NK-92 treated with Interleukin-12 subunit alpha and Interleukin-12 subunit beta, amount 100 ng/mL, for 24 hours (cell line): ENCODE measurements around the gene ADIPOR2.
A peak's percentile ranks its signal among the peaks of the same experiment; 100 is the strongest.

Experiments
- DNase-seq: peaks from one replicate; lab custom pipeline; 2025; lab: John Stamatoyannopoulos, UW

The ADIPOR2 gene, protein sequence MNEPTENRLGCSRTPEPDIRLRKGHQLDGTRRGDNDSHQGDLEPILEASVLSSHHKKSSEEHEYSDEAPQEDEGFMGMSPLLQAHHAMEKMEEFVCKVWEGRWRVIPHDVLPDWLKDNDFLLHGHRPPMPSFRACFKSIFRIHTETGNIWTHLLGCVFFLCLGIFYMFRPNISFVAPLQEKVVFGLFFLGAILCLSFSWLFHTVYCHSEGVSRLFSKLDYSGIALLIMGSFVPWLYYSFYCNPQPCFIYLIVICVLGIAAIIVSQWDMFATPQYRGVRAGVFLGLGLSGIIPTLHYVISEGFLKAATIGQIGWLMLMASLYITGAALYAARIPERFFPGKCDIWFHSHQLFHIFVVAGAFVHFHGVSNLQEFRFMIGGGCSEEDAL

DNA sequence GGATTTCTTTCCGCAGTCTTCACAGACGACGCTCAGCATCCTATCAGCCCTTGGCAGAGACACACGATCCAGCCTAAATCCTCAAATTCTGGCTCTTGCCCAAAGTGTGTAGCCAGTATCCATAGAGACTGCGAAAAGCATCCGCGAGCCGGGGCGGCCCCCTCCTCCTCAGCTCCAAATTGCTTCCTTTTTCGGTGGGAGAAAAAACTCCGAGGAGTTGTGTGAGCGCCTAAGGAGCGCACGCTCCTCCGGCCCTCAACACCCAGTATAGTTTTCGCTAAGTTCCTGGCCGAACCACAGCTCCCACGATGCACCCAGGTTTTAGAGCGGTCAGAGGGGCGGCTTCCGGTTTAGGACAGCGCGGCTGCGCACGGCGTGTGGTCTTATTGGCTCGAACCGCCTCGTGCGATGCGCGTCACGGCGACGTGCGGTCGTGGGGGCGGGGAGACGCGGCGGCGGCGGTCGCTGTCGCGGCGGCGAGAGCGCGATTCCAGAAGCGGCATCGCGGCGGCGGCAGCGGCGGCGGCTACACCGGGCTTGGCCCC lies at the start of gene ADIPOR2:
TSS of gene ADIPOR2 (plus strand) at position 493 of the 545 bp plus-strand sequence. CDS start 63,274 bp downstream, outside the sequence.
- DNase-seq = peak; percentile 73

DNA sequence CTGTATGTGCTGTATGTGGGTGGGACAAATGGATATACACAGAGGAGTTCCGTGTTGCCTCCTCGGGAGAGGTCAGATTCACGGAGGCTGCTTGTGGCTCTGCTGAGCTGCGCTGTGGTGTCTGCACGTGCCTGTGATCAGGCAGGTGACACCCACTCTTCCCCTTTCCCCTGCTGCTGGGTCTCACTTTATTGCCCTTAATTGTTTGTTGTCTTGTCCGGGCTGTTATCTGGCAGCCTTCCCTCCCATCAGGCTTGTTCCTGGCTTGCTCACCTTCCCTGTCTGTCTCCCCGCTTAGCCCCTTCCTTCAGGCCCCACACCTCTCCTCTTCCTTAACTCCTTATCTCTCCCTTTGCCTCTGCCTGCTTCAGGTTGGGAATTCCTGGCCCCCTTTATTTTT lies 48.4 kb upstream of the ADIPOR2 start:
- no peak for DNase-seq

DNA sequence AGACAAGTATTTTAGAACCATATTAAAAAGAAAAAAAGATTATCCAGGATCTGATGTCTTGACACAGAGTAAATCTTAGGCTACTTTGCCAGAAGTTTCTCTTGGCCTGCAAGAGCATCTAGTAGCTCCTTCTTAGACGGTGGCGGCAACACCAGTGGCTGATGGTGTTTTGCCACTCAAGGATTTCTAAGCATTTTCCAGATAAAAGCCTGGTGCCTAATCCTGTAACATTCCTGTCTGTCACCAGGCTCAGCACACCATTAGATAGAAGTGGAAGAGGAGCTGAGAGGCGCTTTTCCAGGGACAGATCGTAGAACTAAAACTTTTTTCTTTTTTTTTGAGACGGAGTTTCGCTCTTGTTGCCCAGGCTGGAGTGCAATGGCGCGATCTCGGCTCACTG lies 47.8 kb upstream of the ADIPOR2 start:
- DNase-seq = no peak

DNA sequence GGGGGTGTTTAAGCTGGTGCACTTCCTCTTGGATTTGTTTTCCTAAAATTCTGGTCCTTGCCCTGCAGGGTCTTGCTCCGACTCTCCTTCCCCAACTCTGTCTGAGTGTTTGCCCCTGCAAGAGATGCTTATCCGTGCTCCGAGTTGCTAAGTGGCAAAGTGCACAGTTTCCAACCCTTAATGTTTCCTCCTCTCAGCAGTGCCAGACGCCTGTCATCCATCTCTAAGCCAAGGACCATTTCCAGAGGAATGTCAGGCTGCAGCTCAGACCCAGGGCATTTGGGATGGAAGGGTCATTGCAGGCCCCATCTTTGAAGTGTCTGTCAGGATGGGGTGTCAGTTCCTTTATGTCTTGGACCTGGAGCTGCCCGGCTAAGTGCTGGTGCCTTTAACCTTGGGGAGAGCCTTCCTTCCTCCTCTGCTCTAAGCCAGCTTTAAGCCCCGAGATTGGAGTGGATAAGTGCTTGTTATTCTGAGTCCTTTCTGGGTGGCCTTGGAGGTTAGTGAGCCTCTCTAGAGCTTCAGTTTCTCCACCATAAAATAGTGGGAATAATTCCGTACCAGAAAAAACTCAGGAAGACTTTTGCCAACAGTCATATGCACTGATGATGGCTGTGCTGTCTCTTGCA lies 46.9 kb upstream of the ADIPOR2 start:
- no peak for DNase-seq

DNA sequence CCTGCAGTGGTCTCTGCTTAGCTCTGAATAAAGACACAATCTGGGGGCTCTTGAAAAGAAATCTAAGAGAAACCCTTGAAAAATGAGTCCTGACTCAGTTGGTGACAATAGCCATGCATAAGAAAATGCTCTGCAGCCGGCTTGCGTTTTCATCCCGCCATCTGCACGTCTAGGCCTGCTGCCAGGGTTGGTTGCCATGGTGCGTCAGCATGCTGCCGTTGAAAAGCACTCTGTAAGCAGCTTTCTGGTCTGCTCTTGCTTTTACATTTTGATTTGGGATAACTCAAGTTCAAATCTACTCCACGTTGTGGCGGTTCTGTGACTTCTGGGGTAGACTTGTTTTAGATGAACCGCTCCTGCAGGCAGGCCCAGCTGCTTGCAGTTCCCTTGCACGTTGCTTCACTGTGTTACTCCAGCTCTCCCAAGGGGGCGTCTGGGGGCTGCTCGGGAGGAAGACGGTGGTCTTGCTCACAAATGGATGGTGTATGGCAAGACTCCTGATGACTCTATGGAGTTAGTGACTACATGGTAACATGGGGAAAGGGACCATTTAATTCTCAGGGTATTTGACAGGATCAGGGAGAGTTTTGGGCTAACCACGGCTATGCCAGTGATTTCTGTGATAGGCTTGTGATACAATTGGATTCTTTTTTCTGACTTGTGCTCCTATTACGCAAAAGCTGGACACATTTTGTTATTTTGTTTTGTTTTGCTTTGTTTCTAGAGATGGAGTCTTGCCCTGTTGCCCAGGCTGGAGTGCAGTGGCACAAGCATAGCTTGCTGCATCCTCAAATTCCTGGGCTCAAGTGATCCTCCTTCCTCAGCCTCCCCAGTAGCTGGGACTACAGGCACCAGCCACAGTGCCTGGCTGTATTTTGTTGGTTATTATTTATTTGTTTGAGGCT lies 46.1 kb upstream of the ADIPOR2 start:
- DNase-seq = no peak

DNA sequence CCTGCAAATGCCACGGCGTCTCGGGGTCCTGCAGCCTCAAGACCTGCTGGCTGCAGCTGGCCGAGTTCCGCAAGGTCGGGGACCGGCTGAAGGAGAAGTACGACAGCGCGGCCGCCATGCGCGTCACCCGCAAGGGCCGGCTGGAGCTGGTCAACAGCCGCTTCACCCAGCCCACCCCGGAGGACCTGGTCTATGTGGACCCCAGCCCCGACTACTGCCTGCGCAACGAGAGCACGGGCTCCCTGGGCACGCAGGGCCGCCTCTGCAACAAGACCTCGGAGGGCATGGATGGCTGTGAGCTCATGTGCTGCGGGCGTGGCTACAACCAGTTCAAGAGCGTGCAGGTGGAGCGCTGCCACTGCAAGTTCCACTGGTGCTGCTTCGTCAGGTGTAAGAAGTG lies 45.1 kb upstream of the ADIPOR2 start:
- DNase-seq = no peak

DNA sequence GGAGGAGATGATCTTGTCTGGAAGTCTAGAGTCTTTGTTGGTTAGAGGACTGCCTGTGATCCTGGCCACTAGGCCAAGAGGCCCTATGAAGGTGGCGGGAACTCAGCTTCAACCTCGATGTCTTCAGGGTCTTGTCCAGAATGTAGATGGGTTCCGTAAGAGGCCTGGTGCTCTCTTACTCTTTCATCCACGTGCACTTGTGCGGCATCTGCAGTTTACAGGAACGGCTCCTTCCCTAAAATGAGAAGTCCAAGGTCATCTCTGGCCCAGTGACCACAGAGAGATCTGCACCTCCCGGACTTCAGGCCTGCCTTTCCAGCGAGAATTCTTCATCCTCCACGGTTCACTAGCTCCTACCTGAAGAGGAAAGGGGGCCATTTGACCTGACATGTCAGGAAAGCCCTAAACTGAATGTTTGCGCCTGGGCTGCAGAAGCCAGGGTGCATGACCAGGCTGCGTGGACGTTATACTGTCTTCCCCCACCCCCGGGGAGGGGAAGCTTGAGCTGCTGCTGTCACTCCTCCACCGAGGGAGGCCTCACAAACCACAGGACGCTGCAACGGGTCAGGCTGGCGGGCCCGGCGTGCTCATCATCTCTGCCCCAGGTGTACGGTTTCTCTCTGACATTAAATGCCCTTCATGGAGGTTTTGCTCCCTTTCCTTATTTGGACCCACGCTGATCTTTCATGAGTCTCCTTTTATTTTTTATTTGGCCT lies 44.1 kb upstream of the ADIPOR2 start:
- DNase-seq = no peak

DNA sequence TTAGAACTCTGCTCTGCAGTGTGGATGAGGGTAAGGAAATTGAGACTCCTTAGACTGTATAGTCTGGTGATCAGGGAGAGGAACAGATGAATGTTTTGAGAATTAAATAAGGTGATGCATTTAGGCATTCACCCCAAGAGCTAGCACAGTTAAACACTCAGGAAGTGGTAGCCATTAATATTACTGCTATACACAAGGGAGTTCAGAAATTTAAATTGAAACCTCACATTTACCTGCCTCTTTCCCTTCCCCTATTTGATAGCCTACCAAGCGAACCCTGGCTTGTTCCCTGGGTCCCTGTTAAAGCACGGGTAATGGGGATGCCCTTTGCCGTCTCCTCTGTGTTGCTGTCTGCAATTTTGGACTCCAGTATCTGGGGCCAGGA lies 43.6 kb upstream of the ADIPOR2 start:
- DNase-seq = no peak

DNA sequence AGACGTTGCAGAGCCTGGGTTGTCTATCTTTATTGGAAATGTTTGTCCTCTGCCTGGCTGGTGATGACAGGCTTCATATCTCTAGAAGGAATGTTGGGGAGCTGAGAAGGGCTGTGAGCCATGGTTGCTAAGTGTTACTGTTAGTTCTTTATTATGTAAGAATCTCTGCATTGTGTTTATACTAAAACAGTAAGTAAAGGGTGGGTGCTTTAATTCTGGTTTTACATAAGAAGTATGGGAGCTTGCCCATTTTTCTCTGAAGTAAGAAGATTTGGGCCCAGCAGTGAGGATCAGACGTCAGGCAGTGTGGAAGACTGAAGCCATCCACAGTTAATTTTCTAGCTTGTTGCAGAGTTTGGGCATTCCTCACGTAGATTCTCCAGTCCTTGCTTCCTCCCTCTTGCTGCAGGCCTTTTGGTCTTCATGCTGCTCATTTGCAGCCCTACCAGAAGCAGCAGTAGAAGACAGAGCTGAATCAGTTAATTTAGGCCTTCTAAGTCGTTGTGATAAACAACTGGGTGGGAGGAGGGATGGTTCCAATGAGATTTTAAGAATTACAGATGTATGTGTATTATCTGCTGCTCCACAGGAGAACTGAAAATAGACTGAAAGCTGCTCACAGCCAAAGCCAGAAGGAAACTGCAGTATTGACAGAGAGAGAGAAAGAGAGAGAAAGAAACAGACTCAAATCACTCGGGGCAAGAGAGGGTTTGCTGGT lies 40.5 kb upstream of the ADIPOR2 start:
- DNase-seq = no peak

DNA sequence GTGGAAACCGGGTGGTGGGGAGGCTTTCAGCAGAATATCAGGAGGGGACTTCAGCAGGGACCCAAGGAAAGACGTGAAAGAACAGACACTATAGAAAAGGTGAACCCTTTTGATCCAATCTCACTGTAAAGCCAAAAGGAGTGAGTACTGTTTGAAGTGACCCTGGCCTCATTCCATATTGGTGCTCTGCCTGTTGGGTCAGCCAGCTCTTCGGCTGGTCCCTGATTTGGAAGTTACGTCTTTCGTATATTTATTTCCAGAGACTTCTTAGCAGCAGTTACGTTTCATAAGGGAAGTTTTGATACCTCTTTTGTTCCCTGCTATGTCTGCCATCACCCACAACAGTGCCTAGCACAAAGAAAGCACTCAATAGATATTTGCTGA lies 39.9 kb upstream of the ADIPOR2 start:
- DNase-seq = no peak

DNA sequence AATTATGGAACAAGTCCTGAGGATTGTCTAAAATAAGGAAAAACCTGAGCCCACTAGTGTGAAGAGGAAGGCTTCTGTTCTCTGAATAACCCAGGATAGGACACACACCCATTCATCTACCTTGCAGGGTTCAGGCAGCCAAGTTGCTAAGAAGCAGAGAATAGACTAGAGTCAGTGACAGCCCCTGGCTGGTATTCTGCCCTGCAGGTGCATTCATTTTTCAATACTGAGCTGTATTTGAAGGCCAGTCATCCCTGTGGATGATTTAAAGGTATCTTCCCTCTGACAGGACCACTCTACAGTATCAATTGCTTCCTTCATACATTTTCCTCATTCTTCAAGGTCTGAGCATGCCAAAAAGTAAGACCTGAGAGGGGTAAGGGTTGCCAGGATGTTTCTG lies 38.9 kb upstream of the ADIPOR2 start:
- no peak for DNase-seq

DNA sequence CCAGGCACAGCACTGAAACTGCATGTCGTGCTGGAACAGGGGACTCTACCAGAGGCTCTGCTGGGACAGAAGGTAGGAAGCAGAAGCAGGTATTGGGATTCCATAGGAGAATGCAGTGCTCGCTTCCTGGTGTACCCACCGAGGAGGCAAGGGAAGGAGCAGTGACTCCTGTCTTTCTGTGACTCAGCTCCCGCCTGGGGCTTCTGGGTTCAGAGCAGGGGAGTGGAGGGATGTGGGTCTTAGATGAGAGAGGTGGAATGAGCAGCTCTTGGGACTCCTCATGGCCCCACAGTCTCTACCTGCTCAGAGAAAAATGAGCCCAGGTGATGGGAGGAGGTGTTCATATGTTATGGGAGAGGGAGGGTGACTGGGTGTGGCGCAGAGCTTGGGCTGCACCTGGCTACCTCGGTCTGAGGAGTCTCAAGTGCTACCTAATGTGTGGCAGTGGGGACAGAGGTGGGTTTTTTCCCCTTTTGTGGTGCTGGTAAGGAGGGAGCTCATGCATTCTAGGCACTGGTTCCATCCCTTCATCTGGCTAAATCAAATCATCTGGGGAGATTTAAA lies 35.6 kb upstream of the ADIPOR2 start:
- DNase-seq = no peak

DNA sequence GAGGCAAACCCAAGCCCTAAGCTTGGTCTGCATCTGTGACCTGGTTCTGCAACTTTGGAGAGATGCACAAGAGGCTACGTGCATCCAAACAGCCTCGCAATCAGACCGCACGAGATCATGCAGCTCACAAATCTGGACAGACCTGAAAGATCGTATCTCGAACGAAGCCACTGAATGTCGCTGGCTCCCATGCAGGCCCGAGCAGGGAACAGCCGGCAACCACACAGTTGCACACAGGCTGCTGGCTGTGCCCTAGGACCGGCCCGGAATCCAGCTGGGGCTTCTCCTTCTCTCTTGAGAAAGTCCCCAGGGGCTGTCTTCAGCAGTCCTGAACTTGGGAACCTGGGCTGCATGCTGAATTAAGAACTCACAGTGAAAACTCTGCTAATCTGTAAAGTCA lies 34.0 kb upstream of the ADIPOR2 start:
- DNase-seq = no peak

DNA sequence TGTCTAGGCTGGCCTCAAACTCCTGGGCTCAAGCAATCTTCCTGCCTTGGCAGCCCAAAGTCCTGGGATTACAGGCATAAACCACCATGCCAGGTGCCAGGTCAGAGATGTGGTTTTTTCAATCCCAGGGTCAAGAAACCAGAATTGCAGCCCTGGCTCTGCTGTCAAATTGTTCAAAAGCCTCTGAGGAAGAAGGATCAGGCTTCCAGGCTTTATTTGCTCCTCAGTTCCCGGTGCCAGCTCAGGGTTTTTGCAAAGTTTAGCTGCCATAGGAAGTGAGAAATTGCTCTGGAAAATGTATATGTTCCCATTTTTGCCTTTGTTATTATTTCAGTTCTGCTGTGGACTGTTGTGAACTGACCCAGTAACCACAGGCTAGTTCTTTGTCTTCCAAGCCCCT lies 33.2 kb upstream of the ADIPOR2 start:
- no peak for DNase-seq

DNA sequence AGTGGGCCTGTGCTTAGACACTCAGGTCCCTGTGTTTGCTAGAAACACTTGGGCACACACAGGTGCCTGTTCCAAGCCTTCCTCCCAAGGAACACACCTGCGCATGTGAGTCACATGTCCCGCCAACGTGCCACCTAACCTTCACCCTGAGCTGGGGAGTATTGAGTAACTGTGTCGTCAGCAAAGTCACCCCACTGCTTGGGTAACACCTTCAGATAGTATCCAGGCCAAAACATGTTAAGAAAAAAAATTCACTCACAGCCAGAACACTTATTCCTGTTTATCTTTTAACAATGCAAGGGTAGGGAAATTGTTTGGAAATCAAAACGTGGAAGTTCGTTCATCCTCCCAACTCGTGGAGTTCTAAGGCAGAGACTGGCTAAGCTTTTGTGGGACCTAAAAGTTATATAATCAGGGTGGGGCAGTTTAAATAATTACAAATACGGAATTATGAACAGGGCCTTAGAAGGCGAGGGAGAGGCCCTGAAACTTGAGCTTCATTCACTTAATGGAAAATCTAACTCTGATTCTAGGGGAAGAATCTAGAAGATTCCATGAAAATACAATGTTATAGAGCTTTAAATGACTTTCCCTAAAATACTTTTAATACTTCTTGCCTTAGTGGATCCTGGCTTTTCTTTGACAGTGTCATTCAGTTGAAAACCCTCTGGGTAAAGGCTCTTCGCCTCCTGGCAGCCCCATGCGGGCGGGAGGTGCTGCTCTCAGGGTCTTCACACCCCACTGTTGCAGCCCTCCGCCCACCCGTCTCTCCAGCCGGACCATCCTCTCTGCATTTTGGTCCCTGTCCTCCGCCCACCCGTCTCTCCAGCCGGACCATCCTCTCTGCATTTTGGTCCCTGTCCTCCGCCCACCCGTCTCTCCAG lies 30.3 kb upstream of the ADIPOR2 start:
- no peak for DNase-seq

DNA sequence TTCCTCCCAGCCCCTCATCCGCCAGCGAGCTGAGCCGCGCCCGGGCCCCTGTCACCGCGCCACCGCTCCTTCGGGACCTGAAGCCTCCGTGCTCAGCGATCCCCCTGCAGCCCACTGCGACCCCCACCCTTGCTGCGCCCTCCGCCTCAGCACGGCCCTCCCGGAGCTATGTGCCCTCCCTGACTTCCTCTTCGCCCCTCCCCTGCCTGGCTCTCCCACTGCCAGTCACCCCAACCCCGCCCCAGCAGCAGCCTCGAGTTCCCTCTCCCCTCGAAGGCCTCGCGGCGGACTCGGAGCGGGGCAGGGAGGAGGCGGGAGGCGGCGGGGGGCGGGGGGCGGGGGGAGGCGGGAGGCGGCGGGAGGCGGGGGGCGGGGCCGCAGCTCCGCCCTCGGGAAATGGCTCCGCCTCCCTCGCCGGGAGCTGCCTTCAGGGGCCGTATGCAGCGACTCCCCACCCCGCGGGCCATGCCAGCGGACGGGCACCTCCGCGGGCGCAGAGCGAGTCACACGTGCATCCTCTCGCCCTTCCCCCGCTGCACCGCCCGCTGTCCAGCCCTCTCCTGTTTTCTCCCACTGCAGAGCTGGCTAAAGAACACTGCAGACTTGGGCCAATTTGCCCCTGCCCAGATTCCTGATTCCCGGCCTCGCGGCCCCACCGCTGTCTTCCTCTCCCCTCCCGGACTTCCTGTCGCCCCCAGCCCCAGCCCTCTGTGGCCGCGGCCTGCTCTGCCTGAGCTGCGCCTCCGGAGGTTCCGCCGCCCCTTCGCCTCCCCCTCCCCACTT lies 29.1 kb upstream of the ADIPOR2 start:
- DNase-seq = no peak

DNA sequence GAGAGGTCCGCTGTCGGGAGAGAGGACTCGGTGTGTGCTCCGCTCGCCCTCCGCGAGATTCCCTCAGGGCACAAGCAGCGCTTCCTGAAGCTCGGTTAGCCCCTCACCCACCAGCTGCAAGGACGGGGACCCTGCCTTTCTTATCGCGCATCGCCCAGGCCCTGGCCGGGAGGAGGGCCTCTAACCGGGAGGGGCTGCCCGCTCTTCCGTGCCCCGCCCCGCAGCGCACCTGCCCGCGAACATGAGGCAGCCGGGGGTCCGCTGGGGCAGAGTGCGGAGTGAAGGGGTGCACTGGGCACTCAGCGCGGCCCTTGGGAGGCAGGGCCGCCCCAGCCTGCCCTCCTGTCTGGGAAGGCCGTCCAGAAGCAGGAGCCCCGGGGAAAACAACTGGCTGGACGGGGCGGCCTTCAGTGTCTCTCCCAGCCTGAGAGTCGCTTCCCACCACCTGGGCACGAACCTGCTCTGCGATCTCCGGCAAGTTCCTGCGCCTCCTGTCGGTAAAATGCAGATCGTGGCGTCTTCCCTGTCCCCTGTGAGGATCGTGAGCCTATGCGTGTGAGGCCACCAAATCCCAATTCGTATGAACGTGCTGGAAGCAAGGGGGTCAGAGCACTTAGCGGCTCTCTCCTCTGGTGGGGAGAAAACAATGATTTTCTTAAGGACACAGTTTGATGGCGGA lies 28.0 kb upstream of the ADIPOR2 start:
- no peak for DNase-seq

DNA sequence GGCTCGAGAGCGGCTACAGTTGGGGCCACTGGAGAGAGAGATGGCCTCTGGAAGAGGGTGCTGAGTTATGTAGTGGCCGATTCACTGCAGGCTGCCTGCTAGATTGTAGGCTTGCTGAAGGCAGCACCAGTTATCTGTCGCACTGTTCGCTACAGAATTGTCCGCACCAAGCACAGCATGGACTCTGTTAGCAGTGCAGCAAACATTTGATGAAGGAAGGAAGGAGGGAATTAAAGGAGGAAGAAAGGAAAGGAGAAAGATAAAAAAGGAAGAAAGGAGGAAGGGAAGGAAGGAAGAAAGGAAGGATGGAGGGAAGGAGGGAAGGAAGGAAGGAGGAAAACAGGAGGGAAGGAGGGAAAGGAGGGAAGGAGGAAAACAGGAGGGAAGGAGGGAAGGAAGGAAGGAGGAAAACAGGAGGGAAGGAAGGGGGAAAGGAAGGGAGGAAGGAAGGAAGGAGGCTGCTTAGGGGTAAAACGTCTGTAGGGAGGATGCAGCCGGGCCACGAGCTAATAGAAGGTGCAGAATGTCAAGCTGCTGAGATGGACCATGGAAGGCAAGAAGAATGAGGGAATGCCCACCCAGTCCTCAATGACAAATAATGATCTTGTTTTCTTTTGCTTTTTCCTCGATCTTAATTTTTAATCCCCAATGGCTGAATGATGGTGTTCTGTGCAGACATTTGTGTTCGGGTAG lies 27.3 kb upstream of the ADIPOR2 start:
- no peak for DNase-seq
